HEK293 (cell line): ENCODE data around the gene SLAMF1.

Source experiments
- CTCF ChIA-PET: fragments of 350-600 bp; formaldehyde crosslinking; extraction: SDS; loops from one replicate; lab custom pipeline; 2021; ENCODE audit warnings: antibody characterized with exemption; lab: Yijun Ruan, JAX
- POLR2A ChIA-PET: fragments of 300-600 bp; formaldehyde crosslinking; extraction: SDS; loops from one replicate; lab custom pipeline; 2020; ENCODE audit warnings: antibody characterized with exemption, inconsistent platforms; lab: Yijun Ruan, JAX
- H3K27ac ChIP-seq: fragments of 200-500 bp; sonication (Bioruptor generic); 2 replicates; pipeline ENCODE4 v1.5.1; 2014; ENCODE audit warnings: low read depth, low read length, control low read depth, inconsistent platforms; ENCODE audit errors: extremely low read depth
- H3K36me3 ChIP-seq, 2 experiments: fragments of 200-500 bp in 1 of 2; sonication (Bioruptor generic) in 1 of 2; 1 replicate in 1 of 2; 2 replicates in 1 of 2; pipeline ENCODE4 v1.5.1; 2014 to 2017; ENCODE audit warnings: inconsistent platforms in 2 of 2, low read length in 2 of 2; ENCODE audit not compliant: control insufficient read depth in 2 of 2, insufficient read depth in 1 of 2
- H3K4me1 ChIP-seq: fragments of 200-500 bp; sonication (Bioruptor generic); 2 replicates; pipeline ENCODE4 v1.5.1; 2014; ENCODE audit warnings: mild to moderate bottlenecking, low read length, inconsistent platforms; ENCODE audit not compliant: control insufficient read depth, insufficient read depth
- H3K4me3 ChIP-seq: 2 replicates; pipeline ENCODE4 v1.5.1; 2011; ENCODE audit warnings: low read depth, mild to moderate bottlenecking, control low read depth, low read length, moderate library complexity
- H3K9me3 ChIP-seq: fragments of 200-500 bp; sonication (Bioruptor generic); 2 replicates; pipeline ENCODE4 v1.5.1; 2014; ENCODE audit warnings: low read depth, low read length, inconsistent platforms; ENCODE audit not compliant: control insufficient read depth, insufficient read depth
- INSM2 ChIP-seq: fragments of 450-650 bp; formaldehyde crosslinking; IDR thresholded peaks from 2 replicates; pipeline ENCODE4 v1.5.1; 2016; ENCODE audit warnings: missing biosample characterization, missing genetic modification characterization
- KLF16 ChIP-seq: fragments of 450-650 bp; formaldehyde crosslinking; IDR thresholded peaks from 2 replicates; pipeline ENCODE4 v1.5.1; 2017; ENCODE audit warnings: missing biosample characterization, missing genetic modification characterization
- KLF17 ChIP-seq: fragments of 450-650 bp; formaldehyde crosslinking; IDR thresholded peaks from 2 replicates; pipeline ENCODE4 v1.5.1; 2016; ENCODE audit warnings: missing biosample characterization, missing genetic modification characterization
- MEIS1 ChIP-seq: sonication (generic); formaldehyde crosslinking; IDR thresholded peaks from 2 replicates; pipeline ENCODE4 v1.8.1; 2022; ENCODE audit warnings: missing genetic modification reagents, mild to moderate bottlenecking, borderline replicate concordance
- SETDB1 ChIP-seq: IDR thresholded peaks from one replicate; pipeline ENCODE4 v1.6.1; 2017; ENCODE audit warnings: mild to moderate bottlenecking, low read length, moderate library complexity, mixed read lengths; ENCODE audit not compliant: insufficient read length
- WT1 ChIP-seq: fragments of 450-650 bp; formaldehyde crosslinking; IDR thresholded peaks from 2 replicates; pipeline ENCODE4 v1.5.1; 2016; ENCODE audit warnings: missing biosample characterization, missing genetic modification characterization
- ZBTB10 ChIP-seq: fragments of 450-650 bp; formaldehyde crosslinking; IDR thresholded peaks from 2 replicates; pipeline ENCODE4 v1.5.1; 2016; ENCODE audit warnings: missing biosample characterization, missing genetic modification characterization
- ZBTB8A ChIP-seq: fragments of 450-650 bp; formaldehyde crosslinking; IDR thresholded peaks from 2 replicates; pipeline ENCODE4 v1.5.1; 2016; ENCODE audit warnings: missing biosample characterization, missing genetic modification characterization
- ZFP3 ChIP-seq: fragments of 450-650 bp; formaldehyde crosslinking; IDR thresholded peaks from 2 replicates; pipeline ENCODE4 v1.5.1; 2016; ENCODE audit warnings: low read depth, missing biosample characterization, missing genetic modification characterization
- ZNF19 ChIP-seq: fragments of 450-650 bp; formaldehyde crosslinking; IDR thresholded peaks from 2 replicates; pipeline ENCODE4; 2016; ENCODE audit warnings: missing biosample characterization, missing genetic modification characterization, low read depth
- ZNF214 ChIP-seq: fragments of 450-650 bp; formaldehyde crosslinking; IDR thresholded peaks from 2 replicates; pipeline ENCODE4 v1.5.1; 2017; ENCODE audit warnings: missing biosample characterization, mild to moderate bottlenecking, missing genetic modification characterization, borderline replicate concordance
- ZNF398 ChIP-seq: fragments of 450-650 bp; formaldehyde crosslinking; IDR thresholded peaks from 2 replicates; pipeline ENCODE4 v1.5.1; 2017; ENCODE audit warnings: missing biosample characterization, missing genetic modification characterization
- ZNF423 ChIP-seq: fragments of 450-650 bp; formaldehyde crosslinking; IDR thresholded peaks from 2 replicates; pipeline ENCODE4 v1.5.1; 2016; ENCODE audit warnings: missing biosample characterization, missing genetic modification characterization
- ZNF501 ChIP-seq: fragments of 450-650 bp; formaldehyde crosslinking; IDR thresholded peaks from 2 replicates; pipeline ENCODE4 v1.5.1; 2016; ENCODE audit warnings: missing biosample characterization, missing genetic modification characterization
- ZNF560 ChIP-seq: fragments of 450-650 bp; formaldehyde crosslinking; IDR thresholded peaks from 2 replicates; pipeline ENCODE4 v1.5.1; 2017; ENCODE audit warnings: missing biosample characterization, missing genetic modification characterization, borderline replicate concordance

The SLAMF1 gene

GRCh38 chr1:160631983-160632625 is 14.7 kb downstream of the SLAMF1 start:
- no peaks in the 10 kb centered on the region for H3K4me1 ChIP-seq
- no peak overlapping the region for H3K4me3 ChIP-seq
- H3K27ac ChIP-seq = no peak overlapping the region
- no peaks in the 10 kb centered on the region for H3K9me3 ChIP-seq
- CTCF ChIA-PET = interaction anchor here (0.7 to 1.7 kb wide), 3 partner anchors 13 to 526 kb away, joined by 3 to 6 read pairs (median 3); no protein-coding TSS in a partner anchor
- TF ChIP-seq ZFP3 (tag by site-specific recombination) = no peak
- H3K36me3 ChIP-seq = no peaks in the 10 kb centered on the region
- POLR2A ChIA-PET = no interaction called here

GRCh38 chr1:160630523-160631451 is 16.1 kb downstream of the SLAMF1 start:
- CTCF ChIA-PET = interaction anchor here (0.6 to 1.7 kb wide), 4 partner anchors 12 to 1416 kb away, joined by 3 to 6 read pairs (median 4); no protein-coding TSS in a partner anchor
- no peaks in the 10 kb centered on the region for H3K4me1 ChIP-seq
- POLR2A ChIA-PET = no interaction called here

GRCh38 chr1:160629286-160630210 is 17.3 kb downstream of the SLAMF1 start:
- H3K9me3 ChIP-seq = no peaks in the 10 kb centered on the region
- POLR2A ChIA-PET = no interaction called here
- no peak for TF ChIP-seq ZNF398
- no peaks in the 10 kb centered on the region for H3K36me3 ChIP-seq
- H3K4me1 ChIP-seq = no peaks in the 10 kb centered on the region
- CTCF ChIA-PET = interaction anchor here (1.3 to 1.8 kb wide), 2 partner anchors 46 to 201 kb away, joined by 4 to 8 read pairs; no protein-coding TSS in a partner anchor
- no peak overlapping the region for H3K27ac ChIP-seq
- H3K4me3 ChIP-seq = no peak overlapping the region

More at GRCh38 chr1:160630523-160631451, 16.1 kb downstream of the SLAMF1 start:
- Histone ChIP-seq H3K9me3 (no peaks in the 10 kb centered on the region), H3K36me3 (no peaks in the 10 kb centered on the region), H3K4me3 (no peak overlapping the region), H3K27ac (no peak overlapping the region)
- TF ChIP-seq SETDB1 (no peak), ZBTB8A (tag by site-specific recombination) (no peak), WT1 (no peak), ZNF501 (tag by site-specific recombination) (no peak), ZNF423 (tag by site-specific recombination) (no peak), INSM2 (tag by site-specific recombination) (no peak)

GRCh38 chr1:160628799-160629263 is 18.0 kb downstream of the SLAMF1 start:
- no peaks in the 10 kb centered on the region for H3K36me3 ChIP-seq
- CTCF ChIA-PET = interaction anchor here (1.3 to 1.8 kb wide), 3 partner anchors 10 to 200 kb away, joined by 4 to 8 read pairs (median 8); no protein-coding TSS in a partner anchor
- no peak overlapping the region for H3K27ac ChIP-seq
- no peaks in the 10 kb centered on the region for H3K4me1 ChIP-seq
- H3K4me3 ChIP-seq = no peak overlapping the region
- no peaks in the 10 kb centered on the region for H3K9me3 ChIP-seq
- POLR2A ChIA-PET = no interaction called here
- TF ChIP-seq ZBTB10 (tag by site-specific recombination) (no peak), KLF16 (no peak), ZNF560 (tag by site-specific recombination) (no peak), WT1 (no peak), KLF17 (tag by site-specific recombination) (no peak), ZNF19 (tag by site-specific recombination) (no peak), MEIS1 (CRISPR knock-in tag) (no peak), ZNF214 (tag by site-specific recombination) (no peak)
